Measurements from ENCODE around the gene SLC25A22. TPM values are rescaled to one million over a fixed set of nuclear protein-coding genes. Genes with fewer than 3 reads are reported as not detected.

The SLC25A22 gene
- total and polyA plus RNA-seq, 2 donors (not counting 1 experiment from before 2014, with no cell fraction given) = 25.7 to 45.7 TPM

DNA sequence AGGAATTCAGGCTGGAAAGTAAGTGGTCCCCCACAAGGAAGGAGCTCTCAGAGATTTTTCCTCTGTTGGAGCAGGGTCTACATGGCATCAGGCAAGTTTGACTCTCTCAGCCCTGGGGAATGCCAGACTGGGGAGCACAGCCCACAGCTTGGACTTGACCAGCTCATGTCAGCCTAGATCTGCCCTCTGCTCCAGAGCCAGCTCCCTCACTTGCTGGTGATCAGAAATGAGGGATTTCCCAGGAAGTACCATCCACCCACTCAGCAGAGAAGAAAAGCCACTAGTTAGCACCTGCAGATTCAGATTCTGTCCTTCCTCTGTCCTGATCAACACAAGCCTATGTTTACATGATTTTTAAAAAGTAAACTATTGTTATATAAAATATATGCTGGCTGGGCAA, 37.8 kb downstream of the SLC25A22 start:
- ChIA-PET CTCF (interaction anchor here (0.6 to 0.9 kb wide), 2 partner anchors 99 to 115 kb away, joined by 3 read pairs; no protein-coding TSS in a partner anchor), POLR2A (no interaction called here)
- Histone ChIP-seq H2AFZ (ENCODE audit: insufficient read depth, low read depth, low read length, poor library complexity, severe bottlenecking) (no peak overlapping the region), H3K4me3 (ENCODE audit: control extremely low read depth in 1 of 5, extremely low read depth in 1 of 5, insufficient read depth in 1 of 5, low read depth in 2 of 5, low read length in 4 of 5) (no peak overlapping the region), H3K27ac (ENCODE audit: low read length in 2 of 2) (no peak overlapping the region), H3K36me3 (replicated peaks in 1 of 2; ENCODE audit: control extremely low read depth in 1 of 2, control insufficient read depth in 1 of 2, extremely low read depth in 1 of 2, insufficient read depth in 2 of 2, low read length in 1 of 2) (peaks cover 4 to 76% of the 10 kb centered on the region in 2 experiments), H3K4me1 (ENCODE audit: control insufficient read depth in 2 of 2, insufficient read depth in 2 of 2, low read length in 2 of 2) (no peaks in the 10 kb centered on the region), H3K4me2 (replicated peaks; ENCODE audit: low read depth, low read length, poor library complexity, severe bottlenecking) (no peak overlapping the region), H3K79me2 (ENCODE audit: control insufficient read depth, insufficient read depth, low read length) (peaks cover 26% of the 10 kb centered on the region), H4K20me1 (ENCODE audit: control insufficient read depth, insufficient read depth, low read length, poor library complexity, severe bottlenecking) (peaks cover 37% of the 10 kb centered on the region), H3K27me3 (replicated peaks in 1 of 4; ENCODE audit: control extremely low read depth in 1 of 4, control insufficient read depth in 3 of 4, insufficient read depth in 4 of 4, low read length in 3 of 4) (no peaks in the 10 kb centered on the region), H3K9ac (ENCODE audit: low read length) (no peak overlapping the region), H3K9me3 (ENCODE audit: control extremely low read depth in 1 of 3, control insufficient read depth in 2 of 3, insufficient read depth in 1 of 3, low read length in 2 of 3) (no peaks in the 10 kb centered on the region)
- Mint-ChIP-seq H3K4me1 (peaks cover under 1% of the 10 kb centered on the region), H3K4me3 (no peak overlapping the region), H3K9me3 (ENCODE audit: insufficient read depth) (no peaks in the 10 kb centered on the region), H3K27me3 (no peaks in the 10 kb centered on the region), H3K27ac (no peak overlapping the region)
- ATAC-seq (ENCODE audit: low read depth) (no peak), DNase-seq (no peak)
- no peak for TF ChIP-seq EZH2 (IDR thresholded peaks at IDR 0.05; ENCODE audit: borderline replicate concordance, insufficient read depth, low read depth, low read length, poor library complexity, severe bottlenecking)
- TF ChIP-seq, protein P1, sequence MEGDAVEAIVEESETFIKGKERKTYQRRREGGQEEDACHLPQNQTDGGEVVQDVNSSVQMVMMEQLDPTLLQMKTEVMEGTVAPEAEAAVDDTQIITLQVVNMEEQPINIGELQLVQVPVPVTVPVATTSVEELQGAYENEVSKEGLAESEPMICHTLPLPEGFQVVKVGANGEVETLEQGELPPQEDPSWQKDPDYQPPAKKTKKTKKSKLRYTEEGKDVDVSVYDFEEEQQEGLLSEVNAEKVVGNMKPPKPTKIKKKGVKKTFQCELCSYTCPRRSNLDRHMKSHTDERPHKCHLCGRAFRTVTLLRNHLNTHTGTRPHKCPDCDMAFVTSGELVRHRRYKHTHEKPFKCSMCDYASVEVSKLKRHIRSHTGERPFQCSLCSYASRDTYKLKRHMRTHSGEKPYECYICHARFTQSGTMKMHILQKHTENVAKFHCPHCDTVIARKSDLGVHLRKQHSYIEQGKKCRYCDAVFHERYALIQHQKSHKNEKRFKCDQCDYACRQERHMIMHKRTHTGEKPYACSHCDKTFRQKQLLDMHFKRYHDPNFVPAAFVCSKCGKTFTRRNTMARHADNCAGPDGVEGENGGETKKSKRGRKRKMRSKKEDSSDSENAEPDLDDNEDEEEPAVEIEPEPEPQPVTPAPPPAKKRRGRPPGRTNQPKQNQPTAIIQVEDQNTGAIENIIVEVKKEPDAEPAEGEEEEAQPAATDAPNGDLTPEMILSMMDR (IDR thresholded peaks at IDR 0.05) = no peak
- intact Hi-C loops (cut with micrococcal nuclease) = no loop called here

DNA sequence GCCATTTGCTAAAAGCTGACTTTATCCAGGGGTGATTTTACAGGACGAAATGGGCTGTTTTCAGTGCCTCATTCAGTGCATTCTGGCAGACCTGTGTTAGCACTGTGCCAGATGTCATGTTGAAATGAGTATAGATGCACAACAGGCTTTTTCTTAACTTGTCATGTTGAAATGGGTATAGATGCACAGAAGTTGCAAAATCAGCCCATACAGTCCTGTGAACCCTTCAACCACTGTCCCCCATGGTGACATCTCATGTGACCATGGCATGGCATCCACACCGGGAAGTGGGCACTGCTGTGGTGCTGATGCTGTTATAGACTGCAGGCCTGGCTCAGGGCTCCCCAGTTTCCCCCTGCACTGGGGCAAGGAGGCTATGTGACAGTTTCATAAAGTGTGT, 48.4 kb downstream of the SLC25A22 start:
- CTCF ChIA-PET = interaction anchor here (0.7 to 2.5 kb wide), 3 partner anchors 14 to 44 kb away, joined by 3 to 9 read pairs (median 9); no protein-coding TSS in a partner anchor
- Histone ChIP-seq H3K9me3 (ENCODE audit: control extremely low read depth in 1 of 3, control insufficient read depth in 2 of 3, insufficient read depth in 1 of 3, low read length in 2 of 3) (no peaks in the 10 kb centered on the region), H2AFZ (ENCODE audit: insufficient read depth, low read depth, low read length, poor library complexity, severe bottlenecking) (no peak overlapping the region), H3K36me3 (replicated peaks in 1 of 2; ENCODE audit: control extremely low read depth in 1 of 2, control insufficient read depth in 1 of 2, extremely low read depth in 1 of 2, insufficient read depth in 2 of 2, low read length in 1 of 2) (no peaks in the 10 kb centered on the region), H3K27me3 (replicated peaks in 1 of 4; ENCODE audit: control extremely low read depth in 1 of 4, control insufficient read depth in 3 of 4, insufficient read depth in 4 of 4, low read length in 3 of 4) (no peaks in the 10 kb centered on the region), H3K79me2 (ENCODE audit: control insufficient read depth, insufficient read depth, low read length) (peaks cover 66% of the 10 kb centered on the region), H3K27ac (ENCODE audit: low read length in 2 of 2) (no peak overlapping the region), H3K9ac (ENCODE audit: low read length) (no peak overlapping the region), H3K4me2 (replicated peaks; ENCODE audit: low read depth, low read length, poor library complexity, severe bottlenecking) (no peak overlapping the region), H3K4me3 (ENCODE audit: control extremely low read depth in 1 of 5, extremely low read depth in 1 of 5, insufficient read depth in 1 of 5, low read depth in 2 of 5, low read length in 4 of 5) (peak overlapping the region in 1 of 5 experiments; percentile 67), H4K20me1 (ENCODE audit: control insufficient read depth, insufficient read depth, low read length, poor library complexity, severe bottlenecking) (peaks cover 46% of the 10 kb centered on the region), H3K4me1 (ENCODE audit: control insufficient read depth in 2 of 2, insufficient read depth in 2 of 2, low read length in 2 of 2) (peaks cover 17 to 27% of the 10 kb centered on the region in 2 donors)
- peaks cover 16% of the 10 kb centered on the region for H3K4me1 Mint-ChIP-seq
- 38% methylated on average over 2 of the region's 2 CpGs for whole genome bisulfite sequencing (ENCODE audit: insufficient coverage)
- POLR2A ChIA-PET = interaction anchor here (0.6 kb wide), 1 partner anchor 28 kb away, joined by 9 read pairs; no protein-coding TSS in a partner anchor
- ATAC-seq (ENCODE audit: low read depth) (no peak), DNase-seq (no peak)
- TF ChIP-seq, protein P1 (IDR thresholded peaks at IDR 0.05) = no peak
- no peak for TF ChIP-seq EZH2 (IDR thresholded peaks at IDR 0.05; ENCODE audit: borderline replicate concordance, insufficient read depth, low read depth, low read length, poor library complexity, severe bottlenecking)
- H3K27me3 Mint-ChIP-seq = no peaks in the 10 kb centered on the region
- H3K4me3 Mint-ChIP-seq = peak overlapping the region; percentile 49
- H3K9me3 Mint-ChIP-seq (ENCODE audit: insufficient read depth) = no peaks in the 10 kb centered on the region
- peak overlapping the region; percentile 20 for H3K27ac Mint-ChIP-seq
- intact Hi-C loops (cut with micrococcal nuclease) = loop anchor here (5.0 kb wide), 1 partner anchor 187 kb away; the partner anchor contains the start of genes LMNTD2 and RASSF7
